ENCODE results near the gene COL13A1.

DNA sequence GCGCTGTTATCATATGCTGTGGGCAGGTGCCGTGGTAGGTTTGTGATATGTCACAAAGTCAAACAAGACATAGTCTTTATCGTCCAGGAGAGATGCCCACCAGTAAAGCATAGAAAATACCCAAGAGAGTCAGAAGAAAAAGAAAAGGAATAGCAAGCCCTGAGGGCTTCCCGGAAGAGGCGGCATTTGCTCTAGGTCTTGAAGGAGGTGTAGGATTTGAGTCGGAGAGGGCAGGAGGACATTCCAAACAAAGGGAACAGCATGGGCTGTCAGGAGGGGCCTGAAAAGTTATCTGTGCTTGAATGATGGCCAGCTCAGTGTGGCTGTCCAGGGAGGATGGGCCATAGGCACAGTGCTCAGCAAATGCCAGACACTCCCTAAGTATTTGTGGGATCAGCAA is 42.2 kb downstream of the COL13A1 start:
- no peak for TF ChIP-seq EZH2 (IDR thresholded peaks at IDR 0.05; ENCODE audit: insufficient read depth, low read length)
- TF ChIP-seq, protein P1, sequence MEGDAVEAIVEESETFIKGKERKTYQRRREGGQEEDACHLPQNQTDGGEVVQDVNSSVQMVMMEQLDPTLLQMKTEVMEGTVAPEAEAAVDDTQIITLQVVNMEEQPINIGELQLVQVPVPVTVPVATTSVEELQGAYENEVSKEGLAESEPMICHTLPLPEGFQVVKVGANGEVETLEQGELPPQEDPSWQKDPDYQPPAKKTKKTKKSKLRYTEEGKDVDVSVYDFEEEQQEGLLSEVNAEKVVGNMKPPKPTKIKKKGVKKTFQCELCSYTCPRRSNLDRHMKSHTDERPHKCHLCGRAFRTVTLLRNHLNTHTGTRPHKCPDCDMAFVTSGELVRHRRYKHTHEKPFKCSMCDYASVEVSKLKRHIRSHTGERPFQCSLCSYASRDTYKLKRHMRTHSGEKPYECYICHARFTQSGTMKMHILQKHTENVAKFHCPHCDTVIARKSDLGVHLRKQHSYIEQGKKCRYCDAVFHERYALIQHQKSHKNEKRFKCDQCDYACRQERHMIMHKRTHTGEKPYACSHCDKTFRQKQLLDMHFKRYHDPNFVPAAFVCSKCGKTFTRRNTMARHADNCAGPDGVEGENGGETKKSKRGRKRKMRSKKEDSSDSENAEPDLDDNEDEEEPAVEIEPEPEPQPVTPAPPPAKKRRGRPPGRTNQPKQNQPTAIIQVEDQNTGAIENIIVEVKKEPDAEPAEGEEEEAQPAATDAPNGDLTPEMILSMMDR (IDR thresholded peaks at IDR 0.05; ENCODE audit: insufficient read depth, low read depth, low read length): no peak

All from astrocyte (in vitro differentiated cells and primary cell).